HCT116 (cell line): Measurements from ENCODE around the gene C10orf143. TPM values are rescaled to one million over a fixed set of nuclear protein-coding genes. Genes with fewer than 3 reads are reported as not detected.

Source experiments
- ATAC-seq: fragments of 200-7000 bp; cut with Tn5 transposase; 2 replicates; pipeline ENCODE4 v1.9.1; 2020; ENCODE audit warnings: mild to moderate bottlenecking, moderate library complexity
- BruUV-seq: library from RNA; stranded (reverse); fragments of 400-500 nt; replicated peaks from 2 replicates; lab custom pipeline; 2021; lab: Mats Ljungman, UMichigan
- CTCF ChIA-PET: fragments of 300-600 bp; sonication (Branson Sonifier 250); formaldehyde crosslinking; loops from one replicate; lab custom pipeline; 2021; ENCODE audit warnings: antibody characterized with exemption; lab: Charles Lee
- POLR2A ChIA-PET: fragments of 300-600, 350-600 bp; sonication (Branson Sonifier 250); formaldehyde crosslinking; loops from one replicate; lab custom pipeline; 2021; ENCODE audit warnings: antibody characterized with exemption; lab: Charles Lee
- RAD21 ChIA-PET, 2 experiments: fragments of 300-600 bp; sonication (Branson Sonifier 250); formaldehyde crosslinking; loops; one replicate each; lab custom pipeline; 2023; ENCODE audit warnings: low total read pairs in 2 of 2; ENCODE audit not compliant: uncharacterized antibody in 2 of 2, unreplicated experiment in 2 of 2, low non-redundant PET in 1 of 2; lab: Charles Lee
- DNase-seq: peaks from one replicate; pipeline ENCODE4 v3.0.0-alpha.2; 2010; ENCODE audit warnings: low read depth, low spot score
- H2AFZ ChIP-seq: fragments of 200-600 bp; shearing (Covaris generic), sonication (generic); 2 replicates; pipeline ENCODE4 v1.6.1; 2017; ENCODE audit warnings: low read depth, mixed run types, mixed read lengths, antibody characterized with exemption, low read length; ENCODE audit not compliant: poor library complexity, severe bottlenecking
- H3K27ac ChIP-seq: 2 replicates; pipeline ENCODE4 v1.5.1; 2012; ENCODE audit warnings: low read depth, low read length
- H3K27me3 ChIP-seq: fragments of 200-600 bp; sonication (generic); 2 replicates; pipeline ENCODE4 v1.6.1; 2016; ENCODE audit warnings: mixed run types, low read length, mixed read lengths; ENCODE audit not compliant: insufficient read depth
- H3K36me3 ChIP-seq, 2 experiments: fragments of 200-500 bp in 1 of 2; fragments of 200-600 bp in 1 of 2; sonication (Bioruptor generic) in 1 of 2; sonication (generic) in 1 of 2; 2 replicates each; pipeline versions ENCODE4 v1.5.1 to v1.6.1; 2014 to 2016; ENCODE audit warnings: low read length in 2 of 2, inconsistent platforms in 1 of 2, mixed read lengths in 1 of 2, mixed run types in 1 of 2; ENCODE audit not compliant: insufficient read depth in 2 of 2, control insufficient read depth in 1 of 2
- H3K4me1 ChIP-seq, 2 experiments: fragments of 200-600 bp in 1 of 2; sonication (generic) in 1 of 2; 2 replicates each; pipeline versions ENCODE4 v1.5.1 to v1.6.1; 2012 to 2017; ENCODE audit warnings: low read length in 2 of 2, inconsistent platforms in 1 of 2, mild to moderate bottlenecking in 1 of 2, mixed read lengths in 1 of 2, mixed run types in 1 of 2, moderate library complexity in 1 of 2; ENCODE audit not compliant: insufficient read depth in 2 of 2, control insufficient read depth in 1 of 2
- H3K4me2 ChIP-seq: fragments of 200-600 bp; sonication (generic); 2 replicates; pipeline ENCODE4 v1.6.1; 2017; ENCODE audit warnings: mixed run types, low read length, mixed read lengths
- H3K4me3 ChIP-seq, 2 experiments: fragments of 200-600 bp in 1 of 2; sonication (generic) in 1 of 2; replicated peaks in 1 of 2; 2 replicates each; pipeline ENCODE4 v1.5.1; 2011 to 2016; ENCODE audit warnings: low read length in 2 of 2, control low read depth in 1 of 2, low read depth in 1 of 2, mild to moderate bottlenecking in 1 of 2, mixed read lengths in 1 of 2, mixed run types in 1 of 2
- H3K79me2 ChIP-seq: fragments of 200-600 bp; sonication (generic); 2 replicates; pipeline ENCODE4 v1.6.1; 2017; ENCODE audit warnings: mild to moderate bottlenecking, mixed run types, low read length, moderate library complexity, mixed read lengths; ENCODE audit not compliant: insufficient read depth
- H3K9ac ChIP-seq: fragments of 200-600 bp; sonication (generic); 2 replicates; pipeline ENCODE4 v1.6.1; 2016; ENCODE audit warnings: low read length, mixed read lengths
- H3K9me2 ChIP-seq: fragments of 200-600 bp; sonication (generic), shearing (Covaris generic); 2 replicates; pipeline ENCODE4 v1.6.1; 2017; ENCODE audit warnings: mixed run types, mild to moderate bottlenecking, moderate library complexity; ENCODE audit not compliant: insufficient read depth
- H3K9me3 ChIP-seq, 2 experiments: fragments of 200-500 bp in 1 of 2; fragments of 200-600 bp in 1 of 2; sonication (Bioruptor generic) in 1 of 2; sonication (generic) in 1 of 2; 2 replicates each; pipeline ENCODE4 v1.6.1; 2014 to 2017; ENCODE audit warnings: low read length in 2 of 2, mixed read lengths in 2 of 2, inconsistent platforms in 1 of 2, low read depth in 1 of 2, mild to moderate bottlenecking in 1 of 2, mixed run types in 1 of 2, moderate library complexity in 1 of 2; ENCODE audit not compliant: control insufficient read depth in 1 of 2, insufficient read depth in 1 of 2
- H4K20me1 ChIP-seq: fragments of 200-600 bp; sonication (generic), shearing (Covaris generic); 2 replicates; pipeline ENCODE4 v1.6.1; 2017; ENCODE audit warnings: mixed run types, mild to moderate bottlenecking, moderate library complexity; ENCODE audit not compliant: insufficient read depth
- ATF3 ChIP-seq: IDR thresholded peaks from 2 replicates; pipeline ENCODE4 v1.6.1; 2012
- CEBPB ChIP-seq: IDR thresholded peaks from 2 replicates; pipeline ENCODE4 v1.6.1; 2012; ENCODE audit warnings: low read depth
- CTCF ChIP-seq, 3 experiments: fragments of 200-600 bp in 1 of 3; sonication (generic) in 1 of 3; IDR thresholded peaks in 2 of 3; conservative IDR thresholded peaks in 1 of 3; 2 replicates each; pipeline ENCODE4 v1.5.1; 2012 to 2017; ENCODE audit warnings: low read depth in 2 of 3, low read length in 2 of 3, antibody characterized with exemption in 1 of 3, borderline replicate concordance in 1 of 3, control low read depth in 1 of 3, mild to moderate bottlenecking in 1 of 3, mixed read lengths in 1 of 3, mixed run types in 1 of 3, moderate library complexity in 1 of 3; ENCODE audit not compliant: insufficient read depth in 1 of 3
- ELF1 ChIP-seq: IDR thresholded peaks from 2 replicates; pipeline ENCODE4 v1.6.1; 2012; ENCODE audit warnings: low read depth, borderline replicate concordance
- EZH2phosphoT487 ChIP-seq: fragments of 200-600 bp; IDR thresholded peaks from 2 replicates; pipeline ENCODE4 v1.6.1; 2018; ENCODE audit warnings: antibody characterized with exemption, borderline replicate concordance
- FOSL1 ChIP-seq: IDR thresholded peaks from 2 replicates; pipeline ENCODE4 v1.6.1; 2012; ENCODE audit warnings: low read depth
- JUND ChIP-seq: IDR thresholded peaks from 2 replicates; pipeline ENCODE4 v1.6.1; 2012
- POLR2A ChIP-seq: IDR thresholded peaks from 2 replicates; pipeline ENCODE4 v1.7.0; 2011; ENCODE audit warnings: borderline replicate concordance; ENCODE audit not compliant: insufficient read depth, insufficient read length; ENCODE audit errors: extremely low read depth
- POLR2AphosphoS5 ChIP-seq: IDR thresholded peaks from 2 replicates; pipeline ENCODE4 v1.6.1; 2011; ENCODE audit warnings: mild to moderate bottlenecking, low read depth, low read length, moderate library complexity
- SIN3A ChIP-seq: IDR thresholded peaks from 2 replicates; pipeline ENCODE4 v1.6.1; 2012; ENCODE audit warnings: low read depth
- SP1 ChIP-seq: IDR thresholded peaks from 2 replicates; pipeline ENCODE4 v1.6.1; 2012; ENCODE audit warnings: low read depth
- SRF ChIP-seq: IDR thresholded peaks from 2 replicates; pipeline ENCODE4 v1.6.1; 2012; ENCODE audit warnings: low read depth
- TCF7L2 ChIP-seq: IDR thresholded peaks from 2 replicates; pipeline ENCODE4 v1.7.0; 2011; ENCODE audit warnings: borderline replicate concordance, inconsistent platforms; ENCODE audit not compliant: insufficient read depth, insufficient read length; ENCODE audit errors: extremely low read depth
- YY1 ChIP-seq: IDR thresholded peaks from 2 replicates; pipeline ENCODE4 v1.6.1; 2011; ENCODE audit warnings: low read length, low read depth, moderate library complexity, mild to moderate bottlenecking; ENCODE audit not compliant: insufficient replicate concordance; ENCODE audit errors: extremely low read depth
- ZBTB33 ChIP-seq: IDR thresholded peaks from 2 replicates; pipeline ENCODE4 v1.6.1; 2011; ENCODE audit warnings: mild to moderate bottlenecking, low read length, moderate library complexity; ENCODE audit not compliant: insufficient replicate concordance; ENCODE audit errors: extremely low read depth
- ZFX ChIP-seq: fragments of 450-650 bp; IDR thresholded peaks from 2 replicates; pipeline ENCODE4 v1.6.1; 2017
- ZNF274 ChIP-seq: fragments of 200-500 bp; sonication (Bioruptor generic); IDR thresholded peaks from 2 replicates; pipeline ENCODE4 v1.6.1; 2014; ENCODE audit warnings: mild to moderate bottlenecking, low read depth, low read length, inconsistent platforms
- intact Hi-C: fragments of 100-400 bp; cut with micrococcal nuclease; formaldehyde crosslinking; loops from 2 replicates; pipeline ENCODE4 v1.10.0; 2022
- total RNA-seq: library from RNA; stranded (reverse); gene quantifications from one replicate; pipeline ENCODE4 v1.2.1, GENCODE V29; 2021; ENCODE audit not compliant: unreplicated experiment

C10orf143 gene
- total RNA-seq, 1 experiment from 2014 or later, result 0.66 TPM

DNA sequence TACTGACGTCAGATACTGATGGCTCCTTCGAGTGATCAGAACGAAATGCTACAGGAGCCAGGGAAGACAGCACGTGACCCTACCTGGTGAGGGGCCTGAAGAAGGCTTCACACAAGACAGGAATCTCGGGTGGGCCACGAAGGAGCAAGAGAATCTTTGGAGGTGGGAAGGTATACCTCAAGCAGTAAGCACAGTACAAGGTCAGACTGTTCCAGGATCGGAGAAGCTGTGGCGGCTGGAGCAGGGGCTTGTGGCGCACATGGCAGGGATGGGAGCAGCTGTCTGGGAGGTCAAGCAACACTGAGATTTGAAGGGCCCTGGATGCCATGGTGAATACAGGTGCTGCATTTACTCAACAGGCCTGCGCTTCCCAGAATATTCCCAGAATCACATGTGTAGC, 45.4 kb downstream of the C10orf143 start:
- CTCF ChIA-PET, result no interaction called here
- H3K79me2 ChIP-seq, result no peaks in the 10 kb centered on the region
- H2AFZ ChIP-seq, result no peak overlapping the region
- BruUV-seq, result no TSS peak
- no peak overlapping the region for H3K4me2 ChIP-seq
- peaks cover 9% of the 10 kb centered on the region; the same call in 1 of the 2 replicates for H3K27me3 ChIP-seq
- POLR2A ChIA-PET, result no interaction called here
- H3K4me3 ChIP-seq, result no peak overlapping the region
- intact Hi-C loops, result no loop called here
- no peaks in the 10 kb centered on the region for H3K9me3 ChIP-seq
- H3K9ac ChIP-seq, result no peak overlapping the region
- H3K4me1 ChIP-seq, result no peaks in the 10 kb centered on the region
- no peaks in the 10 kb centered on the region for H3K36me3 ChIP-seq
- ATAC-seq (no peak), DNase-seq (no peak)
- RAD21 ChIA-PET, result no interaction called here
- H3K9me2 ChIP-seq, result no peaks in the 10 kb centered on the region
- H4K20me1 ChIP-seq, result no peaks in the 10 kb centered on the region
- H3K27ac ChIP-seq, result no peak overlapping the region
- TF ChIP-seq TCF7L2, result no peak
- no peak for TF ChIP-seq JUND
- no peak for TF ChIP-seq EZH2phosphoT487
- TF ChIP-seq SP1, result no peak
- TF ChIP-seq CTCF (IDR thresholded peaks at IDR 0.05 in 2 of 3, conservative IDR thresholded peaks at IDR 0.05 in 1 of 3; ENCODE audit: borderline replicate concordance in 1 of 3, insufficient read depth in 1 of 3, low read depth in 2 of 3, low read length in 2 of 3), result no peak
- TF ChIP-seq SRF, result no peak
- no peak for TF ChIP-seq POLR2A
- TF ChIP-seq FOSL1, result no peak
- no peak for TF ChIP-seq POLR2AphosphoS5
- TF ChIP-seq YY1, result no peak
- no peak for TF ChIP-seq SIN3A
- no peak for TF ChIP-seq CEBPB
- TF ChIP-seq ELF1, result no peak
- TF ChIP-seq ZBTB33, result no peak
- no peak for TF ChIP-seq ATF3
- TF ChIP-seq ZFX, result no peak
- TF ChIP-seq ZNF274, result no peak
